SU-DHL-6 (cell line): Measurements from ENCODE around the gene KLF1.

ENCODE experiments used
- H2AFZ ChIP-seq: fragments of 200-600 bp; sonication (generic); 2 replicates; pipeline ENCODE4 v1.6.1; 2014; ENCODE audit warnings: low read depth, mild to moderate bottlenecking, moderate library complexity, mixed read lengths, antibody characterized with exemption, low read length; ENCODE audit not compliant: severe bottlenecking
- H3F3A ChIP-seq: fragments of 200-600 bp; shearing (Covaris generic); 2 replicates; pipeline ENCODE4 v1.6.0; 2016; ENCODE audit warnings: antibody characterized with exemption, mild to moderate bottlenecking; ENCODE audit not compliant: insufficient read depth
- H3K27ac ChIP-seq: fragments of 200-600 bp; sonication (generic); 2 replicates; pipeline ENCODE4 v1.5.1; 2016; ENCODE audit warnings: low read depth, mild to moderate bottlenecking, low read length, moderate library complexity, mixed read lengths
- H3K27me3 ChIP-seq: fragments of 200-600 bp; sonication (generic), shearing (Covaris generic); 2 replicates; pipeline ENCODE4 v1.6.0; 2014; ENCODE audit warnings: mild to moderate bottlenecking, low read length
- H3K36me3 ChIP-seq: fragments of 200-600 bp; sonication (generic); 2 replicates; pipeline ENCODE4 v1.6.1; 2014; ENCODE audit warnings: mild to moderate bottlenecking, low read length, mixed read lengths
- H3K4me2 ChIP-seq: fragments of 300-600, 200-600 bp; shearing (Covaris generic), sonication (generic); 2 replicates; pipeline ENCODE4 v1.6.0; 2014; ENCODE audit warnings: low read length, low read depth, mild to moderate bottlenecking; ENCODE audit not compliant: poor library complexity, severe bottlenecking
- H3K4me3 ChIP-seq: fragments of 200-600 bp; sonication (generic); 2 replicates; pipeline ENCODE4 v1.5.1; 2014; ENCODE audit warnings: antibody characterized with exemption, low read length, mild to moderate bottlenecking, mixed read lengths; ENCODE audit not compliant: insufficient read depth, poor library complexity, severe bottlenecking
- H3K79me2 ChIP-seq: fragments of 200-600 bp; sonication (generic); 2 replicates; pipeline ENCODE4 v1.6.1; 2014; ENCODE audit warnings: mild to moderate bottlenecking, low read length, moderate library complexity; ENCODE audit not compliant: insufficient read depth
- H3K9ac ChIP-seq: fragments of 200-600 bp; sonication (generic); 2 replicates; pipeline ENCODE4 v1.7.0; 2014; ENCODE audit warnings: mild to moderate bottlenecking, low read length
- H3K9me2 ChIP-seq: fragments of 200-600 bp; sonication (generic); replicated peaks from 2 replicates; pipeline ENCODE4 v1.6.1; 2014; ENCODE audit warnings: low read length; ENCODE audit not compliant: insufficient read depth
- H3K9me3 ChIP-seq: fragments of 200-600 bp; sonication (generic); 2 replicates; pipeline ENCODE4 v1.6.1; 2014; ENCODE audit warnings: low read length, mixed read lengths; ENCODE audit not compliant: insufficient read depth
- H4K20me1 ChIP-seq: fragments of 200-600 bp; sonication (generic); 2 replicates; pipeline ENCODE4 v1.6.1; 2014; ENCODE audit warnings: low read depth, mild to moderate bottlenecking, antibody characterized with exemption, low read length, moderate library complexity, mixed read lengths
- EZH2phosphoT487 ChIP-seq: fragments of 200-600 bp; sonication (generic), shearing (Covaris generic); conservative IDR thresholded peaks from 2 replicates; pipeline ENCODE4 v1.6.1; 2018; ENCODE audit warnings: mild to moderate bottlenecking, antibody characterized with exemption, low read length, moderate library complexity, mixed read lengths
- TF ChIP-seq, protein P1 (sequence below): fragments of 200-600 bp; sonication (generic); IDR thresholded peaks from one replicate; pipeline ENCODE4 v1.5.1; 2017; ENCODE audit warnings: antibody characterized with exemption, mild to moderate bottlenecking, low read length, moderate library complexity; ENCODE audit not compliant: insufficient read depth, poor library complexity, severe bottlenecking

The KLF1 gene

DNA sequence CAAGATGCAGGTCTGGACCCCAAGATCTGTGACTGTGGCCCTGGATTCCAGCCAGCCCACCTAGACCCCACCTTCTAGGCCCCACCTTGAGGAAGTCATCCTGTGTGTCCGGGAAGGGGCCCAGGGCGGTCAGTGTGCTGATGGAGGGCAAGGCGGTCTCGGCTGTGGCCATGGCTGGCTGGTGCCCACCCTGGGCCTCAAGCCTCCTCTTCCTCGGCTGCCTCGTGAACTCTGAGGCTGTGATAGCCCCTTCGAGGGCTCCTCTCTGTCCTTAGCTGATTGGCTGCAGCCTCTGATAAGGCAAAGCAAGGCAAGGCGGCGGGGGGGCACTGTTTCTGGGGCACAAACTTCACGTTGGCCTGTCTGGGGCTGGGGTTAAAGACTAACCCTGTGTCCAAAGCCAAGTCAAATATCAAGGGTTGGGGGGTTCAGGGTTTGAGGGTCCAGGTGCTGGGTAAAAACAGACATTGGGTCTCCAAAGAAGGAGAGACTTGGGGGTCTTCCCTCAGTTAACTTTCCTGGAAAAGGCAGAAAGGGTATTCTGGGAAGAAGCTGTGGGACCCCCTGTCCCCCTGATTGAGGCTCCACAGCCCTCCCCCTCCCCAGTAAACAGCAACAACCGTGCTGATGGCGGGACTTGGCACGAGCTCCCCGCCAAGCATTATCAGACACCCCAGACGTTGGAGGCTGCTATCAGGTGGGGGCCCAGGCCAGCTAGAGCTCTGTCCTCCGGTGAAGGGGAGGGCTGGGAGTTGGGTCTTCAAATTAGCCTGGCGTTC lies at the start of gene KLF1:
KLF1 (minus strand) TSS at position 233 of the 779 bp plus-strand sequence; CDS start at position 172, 61 bp downstream.
- TF ChIP-seq, protein P1, sequence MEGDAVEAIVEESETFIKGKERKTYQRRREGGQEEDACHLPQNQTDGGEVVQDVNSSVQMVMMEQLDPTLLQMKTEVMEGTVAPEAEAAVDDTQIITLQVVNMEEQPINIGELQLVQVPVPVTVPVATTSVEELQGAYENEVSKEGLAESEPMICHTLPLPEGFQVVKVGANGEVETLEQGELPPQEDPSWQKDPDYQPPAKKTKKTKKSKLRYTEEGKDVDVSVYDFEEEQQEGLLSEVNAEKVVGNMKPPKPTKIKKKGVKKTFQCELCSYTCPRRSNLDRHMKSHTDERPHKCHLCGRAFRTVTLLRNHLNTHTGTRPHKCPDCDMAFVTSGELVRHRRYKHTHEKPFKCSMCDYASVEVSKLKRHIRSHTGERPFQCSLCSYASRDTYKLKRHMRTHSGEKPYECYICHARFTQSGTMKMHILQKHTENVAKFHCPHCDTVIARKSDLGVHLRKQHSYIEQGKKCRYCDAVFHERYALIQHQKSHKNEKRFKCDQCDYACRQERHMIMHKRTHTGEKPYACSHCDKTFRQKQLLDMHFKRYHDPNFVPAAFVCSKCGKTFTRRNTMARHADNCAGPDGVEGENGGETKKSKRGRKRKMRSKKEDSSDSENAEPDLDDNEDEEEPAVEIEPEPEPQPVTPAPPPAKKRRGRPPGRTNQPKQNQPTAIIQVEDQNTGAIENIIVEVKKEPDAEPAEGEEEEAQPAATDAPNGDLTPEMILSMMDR: no peak
- TF ChIP-seq EZH2phosphoT487: no peak
- Histone ChIP-seq H3K79me2 (peaks cover 7% of the 10 kb centered on the region), H3K27ac (no peak within 1 kb of the TSS), H3K4me3 (no peak within 1 kb of the TSS), H3K27me3 (no peaks in the 10 kb centered on the region), H4K20me1 (no peaks in the 10 kb centered on the region), H3K4me2 (peak within 1 kb of the TSS; percentile 65), H3K9me3 (peaks cover 13% of the 10 kb centered on the region; the same call in 1 of the 2 replicates), H3F3A (0 out of 2 replicates have a peak, but pooled peaks cover 2% of the 10 kb centered on the region), H3K9me2 (no peaks in the 10 kb centered on the region), H2AFZ (no peak within 1 kb of the TSS), H3K36me3 (no peaks in the 10 kb centered on the region), H3K9ac (peak within 1 kb of the TSS; percentile 52)

DNA sequence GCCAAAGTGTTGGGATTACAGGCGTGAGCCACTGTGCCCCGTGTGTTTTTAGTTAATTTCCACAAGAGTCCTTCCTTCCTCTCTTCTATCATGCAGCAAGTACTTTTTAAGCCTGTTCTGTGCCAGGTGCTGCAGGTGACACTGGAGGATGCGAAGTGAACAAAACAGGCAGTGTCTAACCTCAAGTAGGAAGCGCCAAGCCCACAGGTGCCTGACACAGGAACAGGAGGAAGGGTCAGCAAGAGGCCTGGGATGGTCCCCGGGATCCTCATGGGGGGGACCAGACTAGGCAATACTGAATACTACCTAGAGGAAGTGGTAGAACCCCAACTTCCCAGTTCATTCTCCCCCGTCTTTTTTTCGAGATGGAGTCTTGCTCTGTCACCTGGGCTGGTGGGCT lies 49.6 kb upstream of the KLF1 start:
- H3K36me3 ChIP-seq: peaks cover 26% of the 10 kb centered on the region
- H3K9ac ChIP-seq: peak overlapping the region; percentile 66; the same call in 1 of the 2 replicates
- peak overlapping the region; percentile 92 for H3K27ac ChIP-seq
- TF ChIP-seq, protein P1: no peak
- TF ChIP-seq EZH2phosphoT487: no peak
- peak overlapping the region; percentile 94 for H2AFZ ChIP-seq
- H3K27me3 ChIP-seq: no peaks in the 10 kb centered on the region
- peak overlapping the region; percentile 64 for H3K4me2 ChIP-seq
- H3K9me3 ChIP-seq: no peaks in the 10 kb centered on the region
- H3K9me2 ChIP-seq: no peaks in the 10 kb centered on the region
- H3K79me2 ChIP-seq: peaks cover 48% of the 10 kb centered on the region
- no peak overlapping the region for H3K4me3 ChIP-seq
- H4K20me1 ChIP-seq: peaks cover 17% of the 10 kb centered on the region
- H3F3A ChIP-seq: peaks cover 51% of the 10 kb centered on the region

DNA sequence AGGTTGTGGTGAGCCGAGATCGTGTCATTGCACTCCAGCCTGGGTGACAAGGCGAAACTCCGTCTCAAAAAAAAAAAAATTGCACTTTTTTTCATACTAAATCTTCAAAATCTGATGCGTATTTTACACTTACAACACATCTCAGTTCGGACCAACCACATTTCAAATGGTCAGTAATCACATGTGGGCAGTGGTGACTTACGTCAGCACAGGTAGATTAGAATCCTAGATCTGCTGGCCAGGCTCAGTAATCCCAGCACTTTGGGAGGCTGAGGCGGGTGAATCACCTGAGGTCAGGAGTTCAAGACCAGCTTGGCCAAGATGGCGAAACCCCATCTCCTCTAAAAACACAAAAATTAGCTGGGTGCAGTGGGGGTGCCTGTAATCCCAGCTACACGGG lies 48.1 kb upstream of the KLF1 start:
- peaks cover 13% of the 10 kb centered on the region for H4K20me1 ChIP-seq
- TF ChIP-seq EZH2phosphoT487: no peak
- TF ChIP-seq, protein P1: no peak
- no peak overlapping the region for H3K9ac ChIP-seq
- no peak overlapping the region for H3K27ac ChIP-seq
- H3K4me3 ChIP-seq: no peak overlapping the region
- H2AFZ ChIP-seq: no peak overlapping the region
- no peaks in the 10 kb centered on the region for H3K9me2 ChIP-seq
- H3K27me3 ChIP-seq: no peaks in the 10 kb centered on the region
- H3K4me2 ChIP-seq: no peak overlapping the region
- peaks cover 47% of the 10 kb centered on the region for H3K79me2 ChIP-seq
- peaks cover 18% of the 10 kb centered on the region for H3K36me3 ChIP-seq
- peaks cover 36% of the 10 kb centered on the region for H3F3A ChIP-seq
- H3K9me3 ChIP-seq: no peaks in the 10 kb centered on the region
